ENCODE data around the gene SEMG2. TPM values are rescaled to one million over a fixed set of nuclear protein-coding genes. Genes with fewer than 3 reads are reported as not detected.

The SEMG2 gene
- polyA plus RNA-seq, 3 donors, result 0.10 TPM; not detected in 2

- DNase-seq, result no peak
Observed at GRCh38 chr20:45229264-45230056, 8.3 kb downstream of the SEMG2 start.

GRCh38 chr20:45230631-45231030 is 9.5 kb downstream of the SEMG2 start:
- no peak for DNase-seq

DNA sequence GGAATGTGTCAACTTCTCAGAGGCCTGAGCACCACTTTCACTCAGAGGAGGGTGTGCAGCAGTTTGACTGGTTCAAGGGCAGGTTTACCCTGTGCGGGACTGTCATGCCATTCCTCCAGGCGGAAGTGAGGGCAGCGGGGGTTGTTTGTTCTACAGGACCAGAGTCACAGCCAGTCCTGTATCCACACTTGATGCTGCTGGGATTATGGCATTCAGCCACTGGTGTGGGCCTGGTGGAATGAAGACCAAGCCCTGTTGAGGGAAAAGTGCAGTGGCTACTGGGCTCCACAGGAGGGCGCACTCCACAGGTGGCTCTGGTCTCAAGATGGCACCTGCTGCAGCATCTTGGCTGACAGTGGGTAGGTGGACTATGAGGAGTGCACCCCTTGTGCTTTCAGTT is 14.8 kb downstream of the SEMG2 start:
- no peak for DNase-seq

DNA sequence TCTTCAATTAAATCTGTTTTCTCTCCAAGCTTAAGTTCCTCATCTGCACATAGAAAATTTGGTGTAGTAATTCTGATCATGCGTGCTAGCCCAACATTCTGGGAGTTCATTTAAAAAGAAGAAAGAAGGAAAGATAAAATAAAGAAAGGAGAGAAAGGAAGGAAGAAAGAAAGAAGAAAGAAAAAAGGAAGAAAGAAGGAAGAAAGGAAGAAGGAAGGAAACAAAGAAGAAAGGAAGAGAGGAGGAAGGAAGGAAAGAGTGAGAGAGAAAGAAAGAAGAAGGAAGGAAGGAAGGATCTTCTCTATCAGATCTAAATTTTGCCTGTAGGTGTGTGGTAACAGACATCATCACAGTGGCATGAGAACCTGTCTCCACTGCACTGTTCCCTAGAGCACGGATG is 17.0 kb downstream of the SEMG2 start:
- DNase-seq, result no peak

- no peak for DNase-seq
Observed at GRCh38 chr20:45246109-45246508, 24.9 kb downstream of the SEMG2 start.

DNA sequence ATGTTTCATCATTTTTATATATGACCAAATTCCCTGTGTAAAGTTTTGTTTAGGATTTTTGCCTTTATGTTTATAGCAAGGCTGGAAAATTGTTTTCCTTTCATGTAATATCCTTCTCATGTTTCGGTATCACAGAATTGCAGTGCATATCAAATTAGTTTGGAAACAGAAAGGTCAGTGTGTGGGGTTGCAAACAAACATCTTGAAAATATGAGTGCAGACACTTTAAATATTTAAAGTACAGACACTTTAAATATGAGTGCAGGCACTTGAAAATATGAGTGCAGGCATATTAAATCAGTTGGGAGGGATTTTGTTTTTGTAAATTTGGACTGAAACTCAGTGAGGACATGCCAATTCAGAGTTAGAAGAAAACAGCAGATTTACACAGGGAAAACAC is 26.7 kb downstream of the SEMG2 start:
- DNase-seq, result no peak

- DNase-seq, result no peak
Observed at GRCh38 chr20:45248609-45249008, 27.4 kb downstream of the SEMG2 start.

GRCh38 chr20:45251884-45252560 is 30.8 kb downstream of the SEMG2 start:
- no peak for DNase-seq

- no peak for DNase-seq
Observed at GRCh38 chr20:45253261-45253660, 32.1 kb downstream of the SEMG2 start.

DNA sequence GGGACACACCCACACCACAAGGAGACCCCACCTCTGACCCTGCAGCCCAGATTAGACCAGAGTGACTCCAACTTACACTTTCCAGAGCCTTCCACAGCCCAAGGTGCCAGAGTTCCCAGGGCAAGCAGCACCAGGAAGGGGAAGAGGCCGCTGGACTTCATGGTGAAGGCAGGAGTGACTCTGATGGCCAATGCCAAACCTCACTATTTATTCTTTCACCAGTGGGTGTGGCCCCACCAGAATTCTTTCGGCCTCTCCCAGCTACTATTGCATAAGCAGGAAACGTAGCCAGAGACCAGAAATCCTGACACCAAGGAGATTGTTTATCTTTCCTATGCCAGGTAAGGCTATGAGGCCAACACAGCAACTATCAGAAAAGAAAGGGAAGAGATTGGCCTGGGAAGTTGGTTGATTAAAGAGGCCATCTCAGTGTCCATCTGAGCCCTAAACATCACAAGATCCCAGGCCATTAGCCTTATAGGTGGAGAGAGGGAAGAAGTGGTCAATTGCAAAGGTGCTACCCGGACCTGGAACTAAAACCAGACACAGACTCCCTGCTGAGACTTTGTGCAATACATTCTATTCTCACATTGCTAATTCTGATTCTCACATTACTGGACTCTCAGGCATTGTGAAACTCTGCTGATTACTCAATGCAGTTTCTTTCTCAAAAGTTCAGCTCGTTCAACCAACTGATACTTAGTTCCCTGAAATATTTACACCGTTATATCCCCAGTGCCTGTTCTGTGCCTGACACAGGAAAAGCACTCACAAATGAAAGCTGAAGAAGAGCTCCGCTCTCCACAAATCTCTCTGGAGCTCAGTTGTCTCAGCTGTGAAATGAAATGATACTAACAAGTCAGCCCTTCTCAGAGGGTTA is 33.5 kb downstream of the SEMG2 start, which contains the start of gene SLPI:
TSS of gene SLPI (minus strand) at position 182 of the 880 bp plus-strand sequence. CDS start at position 161, 21 bp downstream.
- no peak for DNase-seq

GRCh38 chr20:45257161-45257560 is 36.0 kb downstream of the SEMG2 start:
- no peak for DNase-seq

DNA sequence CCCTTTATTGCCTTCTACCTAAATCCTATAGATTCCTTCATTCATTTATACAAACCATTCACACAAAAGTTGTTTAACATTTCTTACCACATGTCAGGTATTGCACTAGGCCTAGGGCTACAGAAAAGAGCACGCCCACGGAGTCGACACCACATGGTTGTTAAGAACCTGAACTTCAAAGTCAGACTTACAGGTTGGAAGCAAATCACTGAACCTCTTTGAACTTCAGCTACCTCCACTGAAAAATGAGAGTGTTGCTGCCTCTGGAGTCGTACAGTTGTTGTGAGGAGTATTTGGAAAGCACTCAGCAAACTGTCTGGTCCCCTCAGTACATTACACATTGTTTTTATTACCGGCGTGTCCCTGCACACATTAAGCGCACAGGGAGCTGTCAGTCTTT is 36.5 kb downstream of the SEMG2 start:
- DNase-seq, result no peak

DNA sequence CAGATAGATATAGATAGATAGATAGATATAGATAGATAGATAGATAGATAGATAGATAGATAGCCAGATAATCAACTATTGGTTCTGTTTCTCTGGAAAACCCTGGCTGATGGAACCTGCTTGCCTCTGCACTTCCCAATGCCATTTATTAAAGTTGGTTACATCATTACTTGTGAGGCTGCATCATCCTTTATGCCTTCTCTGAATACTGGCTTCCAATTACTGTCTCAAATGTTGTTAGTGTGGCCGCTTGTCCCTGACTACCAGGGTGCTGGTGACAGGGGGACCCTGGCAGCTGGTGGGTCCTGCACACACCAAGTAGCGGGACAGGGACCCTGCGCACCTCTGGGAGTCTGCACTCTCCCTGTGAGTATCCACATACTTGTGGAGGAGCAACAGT is 37.1 kb downstream of the SEMG2 start:
- DNase-seq, result no peak

GRCh38 chr20:45258664-45259063 is 37.5 kb downstream of the SEMG2 start:
- DNase-seq, result no peak

DNA sequence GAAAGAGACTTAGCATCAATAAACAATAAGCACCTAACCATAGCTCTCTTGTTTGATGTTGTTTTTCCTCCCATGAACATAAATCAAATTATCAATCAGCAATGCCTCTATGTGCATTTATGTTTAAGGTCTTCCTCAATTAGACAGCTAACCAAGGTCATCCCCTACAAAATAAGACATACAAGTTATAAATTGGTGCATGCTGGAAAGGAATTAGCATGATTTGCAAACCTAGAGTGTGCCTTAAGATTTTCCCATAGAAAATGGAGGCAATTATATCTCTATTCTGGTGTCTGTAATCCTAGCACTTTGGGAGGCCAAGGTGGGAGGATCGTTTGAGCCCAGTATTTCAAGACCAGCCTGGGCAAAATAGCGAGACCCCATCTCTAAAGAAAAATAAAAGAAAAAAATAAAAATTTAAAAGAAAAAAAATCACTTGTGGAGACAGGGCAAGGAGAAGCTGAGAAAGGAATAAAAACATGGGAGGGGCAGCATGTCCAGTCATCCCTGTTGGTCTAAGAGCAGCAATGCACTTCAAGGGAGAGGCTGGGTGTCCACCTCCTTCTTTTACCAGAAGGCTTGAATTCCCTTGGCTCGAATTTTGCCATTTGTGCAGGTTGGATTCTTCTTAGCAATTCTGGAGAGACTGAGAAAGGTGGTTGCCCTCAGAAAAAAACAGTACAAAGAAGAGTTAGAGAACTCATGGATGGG is 42.5 kb downstream of the SEMG2 start:
- DNase-seq, result no peak

DNA sequence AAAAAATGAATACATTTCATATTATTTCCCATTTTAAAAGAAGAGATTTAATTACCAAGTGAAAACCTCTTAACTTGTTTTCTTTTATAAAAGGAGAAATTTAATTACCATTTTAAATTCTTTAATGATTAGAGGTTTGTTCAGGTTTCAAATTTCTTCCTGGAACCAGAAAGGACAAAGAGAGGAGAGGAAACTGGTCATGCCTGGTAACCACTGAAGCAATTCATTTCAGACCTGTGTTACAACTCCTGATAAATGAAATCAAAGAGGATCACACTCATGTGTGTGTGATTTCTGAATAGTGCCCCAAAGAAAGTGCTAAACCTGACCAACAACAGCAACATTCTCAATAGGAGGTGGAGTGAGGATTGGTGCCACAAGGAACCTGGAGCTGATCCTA is 45.8 kb downstream of the SEMG2 start:
- DNase-seq, result peak; percentile 63

- DNase-seq, result no peak
Observed at GRCh38 chr20:45268531-45268930, 47.4 kb downstream of the SEMG2 start.

GRCh38 chr20:45269056-45269455 is 47.9 kb downstream of the SEMG2 start:
- DNase-seq, result no peak

DNA sequence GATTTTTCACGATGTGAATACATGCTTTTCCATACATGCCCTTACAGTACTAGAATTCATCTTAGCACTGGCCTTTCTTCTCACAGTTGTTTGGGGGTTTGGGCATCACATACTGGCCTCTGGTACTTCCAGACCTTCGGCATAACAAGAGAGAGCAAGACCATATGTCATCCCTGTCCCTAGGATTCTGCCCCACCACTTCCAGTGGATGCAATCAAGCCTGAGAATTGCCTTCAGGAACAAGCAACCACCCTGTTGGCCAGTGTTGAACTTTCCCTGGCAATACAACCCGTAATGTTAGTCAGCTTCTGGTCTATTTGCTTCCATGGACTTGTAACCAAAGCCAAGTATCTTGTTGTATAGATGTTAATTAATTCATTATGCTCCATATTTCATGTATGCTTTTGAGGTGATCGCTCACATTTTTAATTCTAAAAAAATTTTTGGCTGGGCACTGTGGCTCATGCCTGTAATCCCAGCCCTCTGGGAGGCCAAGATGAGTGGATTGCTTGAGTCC is 48.6 kb downstream of the SEMG2 start:
- no peak for DNase-seq

Data from renal pelvis (tissue), 4 donors.